Spleen (tissue), 3 donors: ENCODE data around the gene SEC14L6.

Experiments used
- POLR2A ChIP-seq, 3 donors: fragments of 450-650 bp; IDR thresholded peaks; one replicate each; pipeline ENCODE4 v1.5.1; 2017; ENCODE audit warnings: antibody characterized with exemption in 3 of 3, mild to moderate bottlenecking in 1 of 3
- POLR2AphosphoS5 ChIP-seq, 3 donors: sonication (generic); formaldehyde crosslinking; IDR thresholded peaks; one replicate each; pipeline ENCODE4 v1.5.1; 2017; ENCODE audit warnings: antibody characterized with exemption in 3 of 3

DNA sequence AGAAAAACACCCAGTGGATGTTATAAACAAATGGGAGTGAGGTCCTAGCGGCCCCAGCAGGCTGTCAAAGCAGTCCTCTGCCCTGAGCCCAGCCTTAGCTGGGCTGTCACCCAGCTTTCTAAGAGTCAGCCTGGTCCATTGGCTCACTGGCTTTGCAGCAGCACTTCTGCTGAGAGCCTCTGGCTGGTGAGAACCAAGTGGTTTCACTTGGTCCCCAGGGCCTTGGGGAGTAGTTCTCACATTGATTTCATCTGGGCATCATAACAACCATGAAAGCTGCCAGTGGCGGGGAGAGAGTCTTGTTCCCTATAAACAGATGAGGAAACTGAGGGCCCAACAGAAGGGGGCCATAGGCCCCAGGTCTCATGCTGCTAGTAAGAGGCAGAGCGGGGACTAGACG lies 11.4 kb downstream of the SEC14L6 start:
- TF ChIP-seq POLR2AphosphoS5 (IDR thresholded peaks at IDR 0.05) (no peak), POLR2A (IDR thresholded peaks at IDR 0.05) (no peak)
